ENCODE data around the gene PCSK6.

DNA sequence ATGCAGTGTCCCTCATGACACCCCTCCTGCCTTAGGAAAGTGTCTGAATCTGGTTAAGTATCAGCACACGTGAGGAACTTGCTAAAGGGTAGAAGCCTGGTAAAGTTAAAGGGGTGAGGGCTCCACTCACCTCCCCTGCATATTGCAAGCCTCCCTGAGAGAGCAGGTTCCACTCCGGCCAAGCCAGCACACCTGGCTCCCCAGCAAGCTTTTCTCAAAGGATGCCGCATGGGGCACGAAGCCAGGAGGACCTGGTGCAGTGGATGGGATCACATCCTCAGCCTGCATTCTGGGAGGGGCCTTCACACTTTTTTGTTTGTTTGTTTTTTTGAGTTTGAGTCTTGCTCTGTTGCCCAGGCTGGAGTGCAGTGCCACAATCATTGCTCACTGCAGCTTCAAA, 79.9 kb downstream of the PCSK6 start:
- TF ChIP-seq, protein P1, sequence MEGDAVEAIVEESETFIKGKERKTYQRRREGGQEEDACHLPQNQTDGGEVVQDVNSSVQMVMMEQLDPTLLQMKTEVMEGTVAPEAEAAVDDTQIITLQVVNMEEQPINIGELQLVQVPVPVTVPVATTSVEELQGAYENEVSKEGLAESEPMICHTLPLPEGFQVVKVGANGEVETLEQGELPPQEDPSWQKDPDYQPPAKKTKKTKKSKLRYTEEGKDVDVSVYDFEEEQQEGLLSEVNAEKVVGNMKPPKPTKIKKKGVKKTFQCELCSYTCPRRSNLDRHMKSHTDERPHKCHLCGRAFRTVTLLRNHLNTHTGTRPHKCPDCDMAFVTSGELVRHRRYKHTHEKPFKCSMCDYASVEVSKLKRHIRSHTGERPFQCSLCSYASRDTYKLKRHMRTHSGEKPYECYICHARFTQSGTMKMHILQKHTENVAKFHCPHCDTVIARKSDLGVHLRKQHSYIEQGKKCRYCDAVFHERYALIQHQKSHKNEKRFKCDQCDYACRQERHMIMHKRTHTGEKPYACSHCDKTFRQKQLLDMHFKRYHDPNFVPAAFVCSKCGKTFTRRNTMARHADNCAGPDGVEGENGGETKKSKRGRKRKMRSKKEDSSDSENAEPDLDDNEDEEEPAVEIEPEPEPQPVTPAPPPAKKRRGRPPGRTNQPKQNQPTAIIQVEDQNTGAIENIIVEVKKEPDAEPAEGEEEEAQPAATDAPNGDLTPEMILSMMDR (IDR thresholded peaks at IDR 0.05; ENCODE audit: insufficient read depth, low read length, poor library complexity, severe bottlenecking): no peak
- no peak for TF ChIP-seq EZH2phosphoT487 (conservative IDR thresholded peaks at IDR 0.05; ENCODE audit: low read length)
